Measurements from ENCODE around the gene SLC2A6.

The SLC2A6 gene

GRCh38 chr9:133478851-133479711, at the start of gene SLC2A6:
SLC2A6 (minus strand) TSS chr9:133479099; CDS start chr9:133479059, 40 bp downstream.
- DNase-seq (ENCODE audit: low read depth in 2 of 2): peak; percentile 23 to 24

GRCh38 chr9:133528001-133528875, 49.3 kb upstream of the SLC2A6 start:
- DNase-seq (ENCODE audit: low read depth in 2 of 2): no peak

- no peak for DNase-seq (ENCODE audit: low read depth in 2 of 2)
Measured at GRCh38 chr9:133527444-133527920, 48.6 kb upstream of the SLC2A6 start.

- no peak for DNase-seq (ENCODE audit: low read depth in 2 of 2)
Measured at GRCh38 chr9:133526721-133527321, 47.9 kb upstream of the SLC2A6 start.

GRCh38 chr9:133525677-133526076, 46.8 kb upstream of the SLC2A6 start:
- no peak for DNase-seq (ENCODE audit: low read depth in 2 of 2)

GRCh38 chr9:133524679-133525228, 45.9 kb upstream of the SLC2A6 start, which contains the start of gene MYMK:
MYMK (minus strand) TSS chr9:133524959; CDS start chr9:133524844, 115 bp downstream.
- no peak for DNase-seq (ENCODE audit: low read depth in 2 of 2)

GRCh38 chr9:133524146-133524545, 45.2 kb upstream of the SLC2A6 start:
- DNase-seq (ENCODE audit: low read depth in 2 of 2): no peak

- no peak for DNase-seq (ENCODE audit: low read depth in 2 of 2)
Measured at GRCh38 chr9:133523106-133523505, 44.2 kb upstream of the SLC2A6 start.

GRCh38 chr9:133522073-133522910, 43.4 kb upstream of the SLC2A6 start:
- DNase-seq (ENCODE audit: low read depth in 2 of 2): no peak

GRCh38 chr9:133521122-133522072, 42.5 kb upstream of the SLC2A6 start:
- no peak for DNase-seq (ENCODE audit: low read depth in 2 of 2)

- DNase-seq (ENCODE audit: low read depth in 2 of 2): no peak
Measured at GRCh38 chr9:133520121-133520835, 41.4 kb upstream of the SLC2A6 start.

GRCh38 chr9:133519693-133520092, 40.8 kb upstream of the SLC2A6 start:
- DNase-seq (ENCODE audit: low read depth in 2 of 2): no peak

GRCh38 chr9:133518706-133519449, 40.0 kb upstream of the SLC2A6 start:
- no peak for DNase-seq (ENCODE audit: low read depth in 2 of 2)

GRCh38 chr9:133518200-133518599, 39.3 kb upstream of the SLC2A6 start:
- no peak for DNase-seq (ENCODE audit: low read depth in 2 of 2)

GRCh38 chr9:133517711-133518110, 38.8 kb upstream of the SLC2A6 start:
- DNase-seq (ENCODE audit: low read depth in 2 of 2): no peak

- no peak for DNase-seq (ENCODE audit: low read depth in 2 of 2)
Measured at GRCh38 chr9:133516961-133517350, 38.1 kb upstream of the SLC2A6 start.

GRCh38 chr9:133516256-133516960, 37.5 kb upstream of the SLC2A6 start:
- no peak for DNase-seq (ENCODE audit: low read depth in 2 of 2)
